Testis (tissue), 2 donors: ENCODE results near the gene TNS3.

ENCODE experiments used
- POLR2A ChIP-seq: fragments of 450-650 bp; IDR thresholded peaks from one replicate; pipeline ENCODE4 v1.6.1; 2017; ENCODE audit warnings: antibody characterized with exemption, mild to moderate bottlenecking, moderate library complexity
- TF ChIP-seq, protein P1 (sequence below), 3 experiments: fragments of 450-650 bp in 2 of 3; fragments of 200-600 bp in 1 of 3; sonication (generic) in 1 of 3; IDR thresholded peaks; one replicate each; pipeline ENCODE4 v1.5.1; 2016 to 2019; ENCODE audit warnings: antibody characterized with exemption in 3 of 3, mild to moderate bottlenecking in 2 of 3, moderate library complexity in 1 of 3

DNA sequence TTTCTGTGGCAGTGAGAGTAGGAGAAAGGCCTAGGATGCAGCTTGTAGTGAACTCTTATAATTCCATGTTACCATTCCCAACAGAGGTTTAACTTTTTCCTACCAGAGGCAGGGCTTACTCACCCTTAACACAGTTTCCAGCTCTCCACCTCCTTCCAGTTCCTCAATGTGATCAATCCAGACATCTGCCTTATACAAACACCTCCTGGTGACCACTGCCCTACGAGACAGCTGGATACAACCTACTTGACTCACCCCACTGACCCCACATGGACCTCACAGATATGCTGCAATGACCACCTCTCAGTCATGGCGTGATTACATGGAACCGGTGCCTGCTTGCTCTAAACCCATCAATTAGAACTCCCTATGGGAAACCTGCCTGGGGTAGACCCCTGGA lies 326.5 kb downstream of the TNS3 start:
- TF ChIP-seq, protein P1, sequence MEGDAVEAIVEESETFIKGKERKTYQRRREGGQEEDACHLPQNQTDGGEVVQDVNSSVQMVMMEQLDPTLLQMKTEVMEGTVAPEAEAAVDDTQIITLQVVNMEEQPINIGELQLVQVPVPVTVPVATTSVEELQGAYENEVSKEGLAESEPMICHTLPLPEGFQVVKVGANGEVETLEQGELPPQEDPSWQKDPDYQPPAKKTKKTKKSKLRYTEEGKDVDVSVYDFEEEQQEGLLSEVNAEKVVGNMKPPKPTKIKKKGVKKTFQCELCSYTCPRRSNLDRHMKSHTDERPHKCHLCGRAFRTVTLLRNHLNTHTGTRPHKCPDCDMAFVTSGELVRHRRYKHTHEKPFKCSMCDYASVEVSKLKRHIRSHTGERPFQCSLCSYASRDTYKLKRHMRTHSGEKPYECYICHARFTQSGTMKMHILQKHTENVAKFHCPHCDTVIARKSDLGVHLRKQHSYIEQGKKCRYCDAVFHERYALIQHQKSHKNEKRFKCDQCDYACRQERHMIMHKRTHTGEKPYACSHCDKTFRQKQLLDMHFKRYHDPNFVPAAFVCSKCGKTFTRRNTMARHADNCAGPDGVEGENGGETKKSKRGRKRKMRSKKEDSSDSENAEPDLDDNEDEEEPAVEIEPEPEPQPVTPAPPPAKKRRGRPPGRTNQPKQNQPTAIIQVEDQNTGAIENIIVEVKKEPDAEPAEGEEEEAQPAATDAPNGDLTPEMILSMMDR (IDR thresholded peaks at IDR 0.05): no peak
- TF ChIP-seq POLR2A: no peak
